Uterus (tissue), 4 donors: ENCODE results near the gene SPEF2. TPM values are rescaled to one million over a fixed set of nuclear protein-coding genes. Genes with fewer than 3 reads are reported as not detected.

ENCODE experiments used
- DNase-seq, 2 donors: peaks; one replicate each; pipeline ENCODE4 v3.0.0-alpha.2; 2019 to 2020
- H3K27ac ChIP-seq, 2 donors: fragments of 200-600 bp; sonication (generic); 1 replicate in 1 of 2; 2 replicates in 1 of 2; pipeline ENCODE4 v1.5.1; 2016 to 2018
- H3K27me3 ChIP-seq, 2 donors: fragments of 200-600 bp; sonication (generic); one replicate each; pipeline ENCODE4 v1.5.1; 2018 to 2019; ENCODE audit warnings: control low read depth in 1 of 2
- H3K36me3 ChIP-seq, 2 donors: fragments of 200-600 bp; sonication (generic); one replicate each; pipeline ENCODE4 v1.5.1; 2019; ENCODE audit warnings: control low read depth in 1 of 2
- H3K4me1 ChIP-seq, 2 donors: fragments of 200-600 bp; sonication (generic); one replicate each; pipeline ENCODE4 v1.5.1; 2018 to 2019; ENCODE audit warnings: control low read depth in 1 of 2
- H3K4me3 ChIP-seq, 2 donors: fragments of 200-600 bp; sonication (generic); 1 replicate in 1 of 2; 2 replicates in 1 of 2; pipeline ENCODE4 v1.5.1; 2018 to 2019; ENCODE audit warnings: mild to moderate bottlenecking in 1 of 2
- H3K9me3 ChIP-seq, 2 donors: fragments of 200-600 bp; sonication (generic); one replicate each; pipeline ENCODE4 v1.5.1; 2019; ENCODE audit warnings: control low read depth in 1 of 2
- POLR2A ChIP-seq, 2 donors: fragments of 450-650 bp; IDR thresholded peaks; one replicate each; pipeline ENCODE4 v1.6.1; 2016; ENCODE audit warnings: antibody characterized with exemption in 2 of 2, mild to moderate bottlenecking in 1 of 2, moderate library complexity in 1 of 2
- intact Hi-C: fragments of 100-400 bp; cut with DNase I; formaldehyde crosslinking; loops from one replicate; pipeline ENCODE4 v1.15.1; 2023; ENCODE audit warnings: low total_unique reads
- total RNA-seq, 4 donors: library from RNA; depleted of rRNA in 3 of 4; stranded (reverse); fragments of >200 nt in 3 of 4; gene quantifications; one replicate each; pipeline versions ENCODE4 v1.1.0 to v1.2.4, GENCODE V29; 2014 to 2023
- TF ChIP-seq, protein P1 (sequence below), 4 experiments: fragments of 200-600 bp in 2 of 4; fragments of 450-650 bp in 2 of 4; sonication (generic) in 2 of 4; IDR thresholded peaks; one replicate each; pipeline ENCODE4 v1.5.1; 2016 to 2019; ENCODE audit warnings: antibody characterized with exemption in 4 of 4, mild to moderate bottlenecking in 2 of 4, moderate library complexity in 1 of 4
- donor health status: DM: yes; HTN: yes; CAD: no.

The SPEF2 gene
- total RNA-seq, 4 donors from 2014 or later: 3.3 to 71.0 (median 20.9) TPM

- TF ChIP-seq POLR2A (IDR thresholded peaks at IDR 0.05): no peak
- TF ChIP-seq, protein P1, sequence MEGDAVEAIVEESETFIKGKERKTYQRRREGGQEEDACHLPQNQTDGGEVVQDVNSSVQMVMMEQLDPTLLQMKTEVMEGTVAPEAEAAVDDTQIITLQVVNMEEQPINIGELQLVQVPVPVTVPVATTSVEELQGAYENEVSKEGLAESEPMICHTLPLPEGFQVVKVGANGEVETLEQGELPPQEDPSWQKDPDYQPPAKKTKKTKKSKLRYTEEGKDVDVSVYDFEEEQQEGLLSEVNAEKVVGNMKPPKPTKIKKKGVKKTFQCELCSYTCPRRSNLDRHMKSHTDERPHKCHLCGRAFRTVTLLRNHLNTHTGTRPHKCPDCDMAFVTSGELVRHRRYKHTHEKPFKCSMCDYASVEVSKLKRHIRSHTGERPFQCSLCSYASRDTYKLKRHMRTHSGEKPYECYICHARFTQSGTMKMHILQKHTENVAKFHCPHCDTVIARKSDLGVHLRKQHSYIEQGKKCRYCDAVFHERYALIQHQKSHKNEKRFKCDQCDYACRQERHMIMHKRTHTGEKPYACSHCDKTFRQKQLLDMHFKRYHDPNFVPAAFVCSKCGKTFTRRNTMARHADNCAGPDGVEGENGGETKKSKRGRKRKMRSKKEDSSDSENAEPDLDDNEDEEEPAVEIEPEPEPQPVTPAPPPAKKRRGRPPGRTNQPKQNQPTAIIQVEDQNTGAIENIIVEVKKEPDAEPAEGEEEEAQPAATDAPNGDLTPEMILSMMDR (IDR thresholded peaks at IDR 0.05): no peak
- peak overlapping the region; percentile 55 to 88 for H3K4me3 ChIP-seq
- H3K27me3 ChIP-seq: no peaks in the 10 kb centered on the region
- peak overlapping the region; percentile 61 to 64 for H3K27ac ChIP-seq
- H3K9me3 ChIP-seq: no peaks in the 10 kb centered on the region
- H3K36me3 ChIP-seq: no peaks in the 10 kb centered on the region
- DNase-seq: no peak
- intact Hi-C loops: no loop called here
- peaks cover 0 to 6% of the 10 kb centered on the region in 2 donors for H3K4me1 ChIP-seq
Measured at GRCh38 chr5:35618781-35619180, 1.1 kb downstream of the SPEF2 start.

GRCh38 chr5:35622974-35623373 lies 5.3 kb downstream of the SPEF2 start:
- H3K27me3 ChIP-seq: no peaks in the 10 kb centered on the region
- intact Hi-C loops: no loop called here
- TF ChIP-seq POLR2A (IDR thresholded peaks at IDR 0.05): no peak
- TF ChIP-seq, protein P1 (IDR thresholded peaks at IDR 0.05): no peak
- H3K27ac ChIP-seq: no peak overlapping the region
- DNase-seq: no peak
- H3K4me1 ChIP-seq: peaks cover 0 to 6% of the 10 kb centered on the region in 2 donors
- no peak overlapping the region for H3K4me3 ChIP-seq
- H3K36me3 ChIP-seq: no peaks in the 10 kb centered on the region
- no peaks in the 10 kb centered on the region for H3K9me3 ChIP-seq

- no peaks in the 10 kb centered on the region for H3K9me3 ChIP-seq
- H3K27ac ChIP-seq: no peak overlapping the region
- DNase-seq: no peak
- H3K27me3 ChIP-seq: no peaks in the 10 kb centered on the region
- no peak overlapping the region for H3K4me3 ChIP-seq
- TF ChIP-seq POLR2A (IDR thresholded peaks at IDR 0.05): no peak
- TF ChIP-seq, protein P1 (IDR thresholded peaks at IDR 0.05): no peak
- no peaks in the 10 kb centered on the region for H3K36me3 ChIP-seq
- H3K4me1 ChIP-seq: peaks cover 0 to 6% of the 10 kb centered on the region in 2 donors
- intact Hi-C loops: no loop called here
Measured at GRCh38 chr5:35623991-35624390, 6.3 kb downstream of the SPEF2 start.

- no peaks in the 10 kb centered on the region for H3K4me1 ChIP-seq
- H3K9me3 ChIP-seq: no peaks in the 10 kb centered on the region
- H3K36me3 ChIP-seq: no peaks in the 10 kb centered on the region
- TF ChIP-seq, protein P1 (IDR thresholded peaks at IDR 0.05): no peak
- no peak for TF ChIP-seq POLR2A (IDR thresholded peaks at IDR 0.05)
- intact Hi-C loops: no loop called here
- DNase-seq: no peak
- no peak overlapping the region for H3K4me3 ChIP-seq
- H3K27ac ChIP-seq: no peak overlapping the region
- H3K27me3 ChIP-seq: no peaks in the 10 kb centered on the region
Measured at GRCh38 chr5:35626108-35626507, 8.4 kb downstream of the SPEF2 start.

DNA sequence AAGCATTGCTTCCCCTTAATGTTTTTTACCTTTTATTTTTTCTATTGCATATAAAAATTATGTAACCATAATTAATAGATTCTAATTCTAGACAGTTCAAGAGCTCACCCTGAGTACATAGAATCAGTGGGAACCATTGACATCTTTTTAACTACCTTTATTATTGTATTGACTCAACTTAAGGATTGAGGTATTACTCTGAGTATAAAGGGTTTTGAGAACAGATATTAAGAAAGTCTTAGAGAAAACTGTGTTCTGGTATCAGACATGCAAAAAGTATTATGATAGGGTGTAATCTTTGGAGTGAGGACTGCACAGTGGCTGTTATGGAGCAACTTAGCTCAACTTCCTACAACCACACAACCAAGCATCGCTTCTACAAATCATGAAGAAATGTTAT lies 8.9 kb downstream of the SPEF2 start:
- Histone ChIP-seq H3K36me3 (no peaks in the 10 kb centered on the region), H3K27me3 (no peaks in the 10 kb centered on the region), H3K4me3 (no peak overlapping the region), H3K27ac (no peak overlapping the region), H3K4me1 (no peaks in the 10 kb centered on the region), H3K9me3 (no peaks in the 10 kb centered on the region)
- DNase-seq: no peak
- TF ChIP-seq, protein P1 (IDR thresholded peaks at IDR 0.05): no peak
- no peak for TF ChIP-seq POLR2A (IDR thresholded peaks at IDR 0.05)
- intact Hi-C loops: no loop called here
